PC-3 (cell line): Measurements from ENCODE around the gene S100A7A. TPM values are rescaled to one million over a fixed set of nuclear protein-coding genes. Genes with fewer than 3 reads are reported as not detected.

Source experiments
- ATAC-seq: fragments of 200-7000 bp; cut with Tn5 transposase; 2 replicates; pipeline ENCODE4 v1.9.1; 2020; ENCODE audit warnings: mild to moderate bottlenecking, moderate library complexity
- BruUV-seq: library from RNA; stranded (reverse); fragments of 400-500 nt; replicated peaks from 2 replicates; lab custom pipeline; 2021; lab: Mats Ljungman, UMichigan
- CTCF ChIA-PET: fragments of 300-600 bp; sonication (Branson Sonifier 250); formaldehyde crosslinking; loops from one replicate; lab custom pipeline; 2022; ENCODE audit warnings: antibody characterized with exemption; lab: Charles Lee
- POLR2A ChIA-PET: fragments of 300-600 bp; sonication (Branson Sonifier 250); formaldehyde crosslinking; loops from one replicate; lab custom pipeline; 2022; ENCODE audit warnings: antibody characterized with exemption; ENCODE audit not compliant: unreplicated experiment; lab: Charles Lee
- DNase-seq: peaks from one replicate; pipeline ENCODE4 v3.0.0-alpha.2; 2015
- H2AFZ ChIP-seq: fragments of 300-600 bp; sonication (generic); 2 replicates; pipeline ENCODE4 v1.6.0; 2016; ENCODE audit warnings: antibody characterized with exemption, low read length
- H3F3A ChIP-seq: fragments of 300-600 bp; sonication (generic); one replicate; pipeline ENCODE4 v1.6.0; 2017; ENCODE audit warnings: antibody characterized with exemption, low read length, control low read depth, mild to moderate bottlenecking; ENCODE audit not compliant: unreplicated experiment
- H3K27ac ChIP-seq: fragments of 300-600 bp; sonication (generic); 2 replicates; pipeline ENCODE4 v1.5.1; 2016; ENCODE audit warnings: mild to moderate bottlenecking, low read length
- H3K27me3 ChIP-seq: fragments of 300-600 bp; sonication (generic); 2 replicates; pipeline ENCODE4 v1.6.1; 2016; ENCODE audit warnings: low read length, mixed read lengths
- H3K36me3 ChIP-seq: fragments of 300-600 bp; sonication (generic); 2 replicates; pipeline ENCODE4 v1.6.1; 2016; ENCODE audit warnings: low read depth, mixed run types, low read length, mixed read lengths
- H3K4me1 ChIP-seq: fragments of 300-600 bp; sonication (generic); 2 replicates; pipeline ENCODE4 v1.5.1; 2016; ENCODE audit warnings: low read length; ENCODE audit not compliant: insufficient read depth
- H3K4me2 ChIP-seq: fragments of 300-600 bp; sonication (generic); 2 replicates; pipeline ENCODE4 v1.6.0; 2016; ENCODE audit warnings: low read length
- H3K4me3 ChIP-seq: fragments of 300-600 bp; sonication (generic); 2 replicates; pipeline ENCODE4 v1.5.1; 2016; ENCODE audit warnings: mild to moderate bottlenecking, low read length, mixed read lengths
- H3K79me2 ChIP-seq: fragments of 300-600 bp; sonication (generic); 2 replicates; pipeline ENCODE4 v1.6.1; 2017; ENCODE audit warnings: low read length, mixed read lengths
- H3K9ac ChIP-seq: fragments of 300-600 bp; sonication (generic); 2 replicates; pipeline ENCODE4 v1.6.0; 2016; ENCODE audit warnings: mild to moderate bottlenecking, low read length
- H3K9me2 ChIP-seq: fragments of 300-600 bp; sonication (generic); replicated peaks from 2 replicates; pipeline ENCODE4 v1.6.1; 2016; ENCODE audit warnings: mixed run types, low read length, mixed read lengths
- H3K9me3 ChIP-seq: fragments of 300-600 bp; sonication (generic); 2 replicates; pipeline ENCODE4 v1.6.1; 2016; ENCODE audit warnings: low read length, mixed read lengths
- H4K20me1 ChIP-seq: fragments of 300-600 bp; sonication (generic); 2 replicates; pipeline ENCODE4 v1.6.1; 2016; ENCODE audit warnings: low read length, mixed read lengths
- CTCF ChIP-seq: fragments of 300-600 bp; sonication (generic); conservative IDR thresholded peaks from 2 replicates; pipeline ENCODE4 v1.5.1; 2017; ENCODE audit warnings: antibody characterized with exemption, low read depth, mild to moderate bottlenecking, low read length
- EZH2 ChIP-seq: fragments of 300-600 bp; sonication (generic); IDR thresholded peaks from one replicate; pipeline ENCODE4 v1.6.1; 2017; ENCODE audit warnings: antibody characterized with exemption, mild to moderate bottlenecking, low read length; ENCODE audit not compliant: unreplicated experiment
- EZH2phosphoT487 ChIP-seq: fragments of 300-600 bp; sonication (generic); IDR thresholded peaks from 2 replicates; pipeline ENCODE4 v1.6.1; 2018; ENCODE audit warnings: mild to moderate bottlenecking, antibody characterized with exemption, low read length, borderline replicate concordance
- intact Hi-C: fragments of 100-400 bp; cut with micrococcal nuclease; formaldehyde crosslinking; loops from 2 replicates; pipeline ENCODE4 v1.9.0; 2023
- total RNA-seq: library from RNA; depleted of rRNA; stranded (reverse); fragments of >200 nt; gene quantifications from 2 replicates; pipeline ENCODE4 v1.2.3, GENCODE V29; 2014

The S100A7A gene
- total RNA-seq, 1 experiment from 2014 or later, result not detected

- intact Hi-C loops, result no loop called here
- no peaks in the 10 kb centered on the region for H3K79me2 ChIP-seq
- H3K4me1 ChIP-seq, result peaks cover 19% of the 10 kb centered on the region
- H3K4me3 ChIP-seq, result no peak overlapping the region
- H4K20me1 ChIP-seq, result no peaks in the 10 kb centered on the region
- H3K27me3 ChIP-seq, result peaks cover 16% of the 10 kb centered on the region; the same call in 1 of the 2 replicates
- ATAC-seq, result no peak
- no peak overlapping the region for H3K9ac ChIP-seq
- H3K27ac ChIP-seq, result no peak overlapping the region
- no TSS peak for BruUV-seq
- TF ChIP-seq EZH2phosphoT487 (no peak), EZH2 (no peak), CTCF (no peak)
- no peak overlapping the region for H2AFZ ChIP-seq
- CTCF ChIA-PET, result no interaction called here
- no peaks in the 10 kb centered on the region for H3K9me3 ChIP-seq
- H3K36me3 ChIP-seq, result no peaks in the 10 kb centered on the region
- no peak overlapping the region for H3K4me2 ChIP-seq
- DNase-seq, result no peak
- no peaks in the 10 kb centered on the region for H3F3A ChIP-seq
- H3K9me2 ChIP-seq, result no peaks in the 10 kb centered on the region
- POLR2A ChIA-PET, result no interaction called here
These were observed 26.9 kb upstream of the S100A7A start for GRCh38 chr1:153389401-153389800.

DNA sequence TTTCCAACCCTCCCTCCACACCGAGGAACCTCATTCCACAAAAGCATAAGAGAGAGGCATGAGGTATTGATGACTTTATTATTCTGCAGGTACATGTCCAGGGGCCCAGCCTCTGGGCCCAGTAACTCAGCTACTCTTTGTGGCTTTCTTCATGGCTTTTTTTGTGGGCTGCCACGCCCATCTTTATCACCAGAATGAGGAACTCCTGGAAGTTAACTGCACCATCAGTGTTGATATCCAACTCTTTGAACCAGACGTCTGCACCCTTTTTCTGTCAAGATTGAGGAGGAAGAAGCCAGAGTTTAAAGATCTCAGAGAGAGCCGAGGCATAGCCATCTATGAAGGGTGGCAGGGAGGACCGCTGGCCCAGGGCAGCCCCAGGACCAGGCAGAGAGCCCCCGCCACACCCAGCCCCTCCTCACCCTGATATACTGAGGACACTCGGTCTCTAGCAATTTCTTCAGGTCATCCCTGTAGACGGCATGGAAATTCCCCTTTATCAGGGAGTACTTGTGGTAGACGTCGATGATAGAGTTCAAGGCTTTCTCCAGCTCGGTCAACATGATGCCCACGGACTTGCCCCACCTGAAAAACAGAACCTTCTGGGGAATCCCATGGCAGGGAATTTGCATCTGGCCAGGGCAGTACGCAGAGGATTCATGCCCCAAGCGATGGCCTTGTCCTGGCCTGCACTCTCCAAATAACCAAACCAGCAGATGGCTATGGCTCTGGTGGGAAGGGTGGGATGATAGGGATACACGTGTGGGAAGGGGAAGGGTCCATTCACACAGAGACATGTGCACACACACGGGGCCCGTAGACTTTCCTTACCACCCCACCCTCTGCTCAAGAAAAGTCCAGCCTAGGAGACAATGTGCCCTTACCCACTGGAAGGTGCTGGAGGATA lies 26.1 kb upstream of the S100A7A start:
- no TSS peak for BruUV-seq
- ChIA-PET POLR2A (no interaction called here), CTCF (no interaction called here)
- no peaks in the 10 kb centered on the region for H4K20me1 ChIP-seq
- H3K9me2 ChIP-seq, result no peaks in the 10 kb centered on the region
- peaks cover 24% of the 10 kb centered on the region for H3K4me1 ChIP-seq
- intact Hi-C loops, result no loop called here
- no peak for DNase-seq
- no peak overlapping the region for H3K4me3 ChIP-seq
- no peak overlapping the region for H3K27ac ChIP-seq
- H3K27me3 ChIP-seq, result peaks cover 16% of the 10 kb centered on the region; the same call in 1 of the 2 replicates
- H3F3A ChIP-seq, result no peaks in the 10 kb centered on the region
- H3K4me2 ChIP-seq, result no peak overlapping the region
- no peaks in the 10 kb centered on the region for H3K9me3 ChIP-seq
- no peak overlapping the region for H3K9ac ChIP-seq
- no peaks in the 10 kb centered on the region for H3K36me3 ChIP-seq
- H2AFZ ChIP-seq, result no peak overlapping the region
- no peak for ATAC-seq
- no peaks in the 10 kb centered on the region for H3K79me2 ChIP-seq
- no peak for TF ChIP-seq CTCF
- no peak for TF ChIP-seq EZH2
- TF ChIP-seq EZH2phosphoT487, result no peak
